GM19395 (cell line): ENCODE results near the gene PI4K2B.
"Not testable (repeated sequence)": the region's sequence is repeated elsewhere in the genome, so short reads cannot be mapped to it uniquely, and the experiment has no call there.

Experiments used
- ATAC-seq: cut with Tn5 transposase; IDR thresholded peaks from one replicate; pipeline ENCODE4 v1.9.1; 2021; ENCODE audit warnings: mild to moderate bottlenecking, moderate library complexity; ENCODE audit not compliant: unreplicated experiment

The PI4K2B gene

DNA sequence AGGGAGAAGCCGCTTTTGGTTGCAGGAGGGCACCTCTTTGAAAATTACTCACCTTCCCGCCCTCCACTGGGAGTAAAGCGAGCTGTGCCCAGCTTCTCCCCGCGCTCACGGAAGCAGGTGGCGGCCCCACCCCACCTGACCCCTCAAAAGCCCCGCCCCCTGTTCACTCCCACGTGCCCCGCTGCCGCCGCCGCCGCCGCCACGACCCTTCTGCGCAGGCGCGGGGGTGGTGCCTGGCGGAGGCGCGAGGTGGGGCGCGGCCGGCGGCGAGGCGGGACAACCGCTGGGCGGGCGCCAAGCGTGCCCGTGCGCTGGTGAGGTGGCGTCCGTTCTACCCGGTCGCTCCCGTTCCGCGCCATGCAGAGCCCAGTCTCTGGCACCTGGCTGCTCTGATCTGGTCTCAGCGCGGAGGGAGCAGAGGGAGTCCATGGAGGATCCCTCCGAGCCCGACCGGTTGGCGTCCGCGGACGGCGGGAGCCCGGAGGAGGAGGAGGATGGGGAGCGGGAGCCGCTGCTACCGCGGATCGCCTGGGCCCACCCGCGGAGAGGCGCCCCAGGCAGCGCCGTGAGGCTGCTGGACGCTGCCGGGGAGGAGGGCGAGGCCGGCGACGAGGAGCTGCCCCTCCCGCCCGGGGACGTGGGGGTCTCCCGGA is at the start of gene PI4K2B:
Gene PI4K2B (plus strand): TSS at position 297 of the 653 bp plus-strand sequence. CDS start 131 bp downstream, at position 428.
- peak; percentile 63 for ATAC-seq

DNA sequence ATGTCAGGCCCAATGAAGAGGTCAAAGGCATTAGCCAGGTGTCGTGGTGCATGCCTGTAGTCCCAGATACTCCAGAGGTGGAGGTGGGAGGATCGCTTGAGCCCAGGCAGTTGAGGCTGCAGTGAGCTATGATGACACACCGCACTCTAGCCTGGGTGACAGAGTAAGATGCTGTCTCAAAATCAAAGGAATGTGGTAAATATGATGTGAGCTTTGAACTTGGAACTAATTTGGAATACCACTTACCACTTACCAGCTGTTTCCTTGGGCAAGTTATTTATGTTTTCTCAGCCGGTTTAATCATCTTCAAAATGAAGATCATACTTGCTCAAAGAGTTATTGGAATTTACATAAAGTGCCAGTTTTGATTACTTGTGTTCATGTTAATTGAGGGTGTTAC is 49.8 kb upstream of the PI4K2B start:
- ATAC-seq, result no peak

DNA sequence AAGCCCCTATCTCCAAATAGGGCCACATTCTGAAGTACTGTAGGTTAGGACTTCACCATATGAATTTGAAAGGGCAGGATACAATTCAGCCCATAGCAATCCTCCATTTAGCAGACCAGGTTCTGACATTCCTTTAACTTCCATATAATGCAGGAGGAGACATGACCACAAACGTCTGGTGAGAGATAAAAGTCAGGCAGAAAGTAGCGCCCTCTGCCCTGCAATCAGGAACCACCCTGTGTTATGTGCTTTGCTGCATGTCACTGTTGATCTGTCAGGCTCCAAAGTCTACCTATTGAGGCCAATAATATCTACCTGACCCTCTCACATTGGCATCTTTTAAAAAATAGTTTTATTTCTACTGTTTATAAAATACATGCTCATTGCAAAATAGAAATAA is 43.4 kb upstream of the PI4K2B start:
- ATAC-seq, result no peak

DNA sequence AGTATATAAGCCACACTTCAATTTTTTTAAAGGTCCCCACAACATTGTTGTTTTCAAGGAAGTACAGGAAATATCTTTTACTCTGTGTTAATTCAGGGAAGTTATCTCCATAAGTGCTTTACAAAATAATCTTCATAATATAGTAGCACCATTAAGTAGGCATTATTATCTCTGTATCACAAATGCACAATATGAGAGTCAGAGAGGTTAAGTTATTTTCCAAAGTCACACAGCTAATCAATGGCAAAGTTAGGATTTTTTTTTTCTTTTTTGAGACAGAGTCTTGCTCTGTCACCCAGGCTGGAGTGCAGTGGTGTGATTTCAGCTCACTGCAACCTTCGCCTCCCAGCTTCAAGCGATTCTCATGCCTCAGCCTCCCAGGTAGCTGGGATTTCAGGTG is 35.1 kb upstream of the PI4K2B start:
- no peak for ATAC-seq

DNA sequence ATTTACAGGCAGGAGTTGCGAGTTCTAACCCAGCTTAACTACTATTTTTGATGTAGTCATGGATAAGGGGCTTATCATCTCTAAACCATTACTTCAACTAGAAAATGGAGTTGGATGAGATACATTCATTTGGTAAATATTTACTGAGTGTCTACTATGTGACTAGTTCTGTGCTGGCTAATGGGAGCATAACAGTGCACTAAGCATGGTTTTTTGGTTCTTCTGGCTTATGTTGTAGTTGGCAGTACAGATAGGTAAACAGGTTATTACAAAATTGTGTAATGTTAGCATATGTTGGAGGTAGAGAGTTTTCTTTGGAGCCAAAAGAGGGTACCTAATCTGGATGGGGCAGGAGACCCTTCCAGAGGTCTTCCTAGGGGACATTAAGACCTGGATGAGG is 25.8 kb upstream of the PI4K2B start:
- ATAC-seq, result no peak

DNA sequence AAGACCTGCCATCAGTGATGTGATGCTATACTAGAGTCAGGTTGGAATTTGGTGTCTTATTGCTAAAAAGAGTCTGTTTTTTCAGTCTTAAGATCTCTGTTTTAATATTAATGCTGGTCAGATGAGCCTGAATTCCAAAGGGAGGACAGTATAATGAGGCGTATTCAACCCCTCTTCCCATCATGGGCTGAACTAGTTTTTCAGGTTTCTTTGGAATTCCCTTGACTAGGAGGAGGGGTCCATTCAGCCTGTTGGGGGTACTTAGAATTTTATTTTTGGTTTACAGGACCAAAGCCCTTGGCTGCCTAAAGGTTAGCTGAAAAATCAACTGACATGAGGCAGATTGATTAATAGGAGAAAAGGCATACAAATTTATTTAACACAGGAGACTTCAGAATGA is 24.1 kb upstream of the PI4K2B start:
- no peak for ATAC-seq

DNA sequence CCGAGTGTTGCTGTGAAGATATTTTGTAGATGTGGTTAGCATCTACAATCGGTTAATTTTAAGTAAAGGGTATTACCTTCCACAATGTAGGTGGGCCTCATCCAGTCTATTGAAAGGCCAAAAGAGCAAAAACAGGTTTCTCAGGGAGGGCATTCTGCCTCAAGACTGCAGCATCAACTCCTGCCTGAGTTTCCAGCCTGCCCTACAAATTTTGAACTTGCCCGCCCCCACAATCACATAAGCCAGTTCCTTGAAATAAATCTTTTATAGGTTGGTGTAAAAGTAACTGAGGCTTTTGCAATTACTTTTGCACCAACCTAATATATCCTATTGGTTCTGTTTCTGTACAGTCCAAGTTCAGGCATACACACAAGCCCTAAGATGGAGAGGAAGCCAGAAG is 22.1 kb upstream of the PI4K2B start:
- ATAC-seq, result no peak

DNA sequence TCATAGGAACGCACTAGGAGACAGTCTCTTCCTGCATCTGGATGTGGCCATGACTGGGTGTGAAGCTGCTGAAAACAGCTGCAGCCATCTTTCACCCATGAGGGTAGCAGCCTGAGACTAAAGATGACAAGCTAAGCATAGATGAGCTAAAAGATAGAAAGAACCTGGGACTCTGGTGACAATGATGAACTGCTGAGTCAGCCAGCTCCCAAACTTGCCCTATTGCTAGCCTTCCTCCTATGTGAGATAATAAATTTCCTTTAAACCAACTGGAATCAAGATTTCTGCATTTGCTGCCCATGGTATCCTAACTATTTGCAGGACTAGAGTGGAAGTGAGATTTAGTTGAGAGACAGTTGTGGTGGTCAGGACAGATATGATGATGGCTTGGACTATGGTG is 21.0 kb upstream of the PI4K2B start:
- no peak for ATAC-seq

DNA sequence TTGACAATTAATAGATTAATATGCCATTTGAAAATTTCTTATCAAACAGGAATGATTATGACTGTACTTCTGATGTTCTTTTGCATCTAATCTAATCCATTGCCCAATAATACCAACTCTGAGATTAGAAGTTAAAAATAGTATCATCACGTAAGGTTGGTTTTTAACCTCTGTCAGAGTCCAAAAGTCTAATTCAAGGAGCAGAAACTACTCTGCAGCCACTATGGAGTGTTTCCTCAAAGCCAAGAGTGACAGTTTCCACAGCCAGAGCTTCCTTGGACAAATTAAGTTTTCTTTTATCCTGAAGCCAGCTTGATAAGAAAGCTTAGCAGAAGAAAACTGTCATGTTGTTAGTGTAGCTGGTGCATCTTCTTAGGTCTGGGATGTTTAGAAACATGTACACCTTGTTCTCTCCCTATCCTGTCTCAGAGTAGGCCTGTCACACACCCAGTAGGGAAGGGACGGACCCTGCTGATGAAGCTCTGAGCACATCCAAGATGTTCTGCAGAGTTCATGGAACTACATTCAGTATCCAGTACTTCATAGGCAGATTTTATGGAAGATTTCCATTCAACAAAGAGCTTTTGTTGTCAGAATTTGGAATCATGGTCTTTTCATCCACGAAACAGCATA is 20.4 kb upstream of the PI4K2B start:
- no peak for ATAC-seq

DNA sequence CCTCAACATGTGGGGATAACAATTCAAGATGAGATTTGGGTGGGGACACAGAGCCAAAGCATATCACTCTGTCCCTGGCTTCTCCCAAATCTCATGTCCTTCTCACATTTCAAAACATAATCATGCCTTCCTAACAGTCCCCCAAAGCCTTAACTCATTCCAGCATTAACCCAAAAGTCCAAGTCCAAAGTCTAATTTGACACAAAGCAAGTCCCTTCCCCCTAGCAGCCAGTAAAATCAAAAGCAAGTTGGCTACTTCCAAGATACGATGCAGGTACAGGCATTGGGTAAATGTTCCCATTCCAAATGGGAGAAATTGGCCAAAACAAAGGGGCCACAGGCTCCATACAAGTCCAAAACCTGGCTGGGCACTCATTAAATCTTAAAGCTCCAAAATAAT is 19.1 kb upstream of the PI4K2B start:
- not testable (repeated sequence) for ATAC-seq

DNA sequence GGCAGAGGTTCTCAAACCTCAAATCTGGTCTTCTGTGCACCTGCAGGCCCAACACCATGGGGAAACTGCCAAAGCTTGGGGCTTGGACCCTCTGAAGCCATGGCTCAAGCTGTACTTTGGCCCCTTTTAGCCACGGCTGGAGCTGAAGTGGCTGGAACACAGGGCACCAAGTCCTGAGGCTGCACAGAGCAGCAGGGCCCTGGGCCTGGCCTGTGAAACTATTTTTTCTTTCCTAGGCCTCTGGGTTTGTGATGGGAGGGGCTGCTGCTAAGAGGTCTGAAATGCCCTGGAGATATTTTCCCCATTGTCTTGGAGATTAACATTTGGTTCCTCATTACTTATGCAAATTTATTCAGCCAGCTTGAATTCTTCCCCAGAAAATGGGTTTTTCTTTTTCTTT is 18.3 kb upstream of the PI4K2B start:
- ATAC-seq, result no peak

DNA sequence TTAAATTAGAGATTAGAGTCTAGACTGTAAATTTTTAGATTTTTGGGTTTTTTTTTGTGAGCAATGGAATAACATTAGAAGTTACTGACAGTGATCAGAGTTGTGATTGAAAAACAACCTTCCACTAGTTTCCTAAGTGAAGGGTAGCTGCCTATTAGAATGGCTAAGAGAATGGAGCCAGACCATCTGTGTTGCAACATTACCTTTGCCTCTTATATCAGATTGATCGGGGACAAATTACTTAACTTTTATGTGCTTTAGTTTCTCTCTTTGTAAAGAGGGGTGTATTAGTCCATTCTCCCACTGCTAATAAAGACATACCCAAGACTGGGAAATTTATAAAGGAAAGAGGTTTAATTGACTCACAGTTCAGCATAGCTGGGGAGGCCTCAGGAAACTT is 12.5 kb upstream of the PI4K2B start:
- no peak for ATAC-seq

DNA sequence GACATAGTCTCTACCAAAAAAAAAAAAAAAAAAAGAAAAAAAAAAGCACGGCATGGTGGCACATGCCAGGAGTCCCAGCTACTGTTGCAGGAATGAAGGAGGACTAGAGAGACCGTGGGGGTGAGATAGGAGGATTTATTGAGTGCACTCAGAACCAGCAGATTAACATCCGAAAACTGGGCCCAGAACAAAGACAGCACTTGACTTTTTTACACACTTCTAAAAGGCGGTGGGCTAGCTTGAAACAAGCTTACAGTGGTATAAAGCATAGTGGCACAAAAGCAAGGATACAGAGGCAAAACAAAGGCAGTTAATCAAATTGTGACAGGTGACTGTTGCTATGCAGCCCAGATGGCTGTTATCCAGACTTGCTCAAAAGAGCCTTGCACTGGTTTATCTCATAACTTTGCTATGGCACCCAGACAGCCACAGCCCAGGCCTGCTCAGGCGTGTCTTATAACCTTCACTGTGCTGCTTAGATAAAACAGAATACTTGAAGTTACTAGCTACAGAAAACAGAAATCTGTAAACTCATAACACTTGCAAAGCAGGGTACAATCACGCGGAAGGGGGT is 9.9 kb upstream of the PI4K2B start:
- ATAC-seq, result no peak

DNA sequence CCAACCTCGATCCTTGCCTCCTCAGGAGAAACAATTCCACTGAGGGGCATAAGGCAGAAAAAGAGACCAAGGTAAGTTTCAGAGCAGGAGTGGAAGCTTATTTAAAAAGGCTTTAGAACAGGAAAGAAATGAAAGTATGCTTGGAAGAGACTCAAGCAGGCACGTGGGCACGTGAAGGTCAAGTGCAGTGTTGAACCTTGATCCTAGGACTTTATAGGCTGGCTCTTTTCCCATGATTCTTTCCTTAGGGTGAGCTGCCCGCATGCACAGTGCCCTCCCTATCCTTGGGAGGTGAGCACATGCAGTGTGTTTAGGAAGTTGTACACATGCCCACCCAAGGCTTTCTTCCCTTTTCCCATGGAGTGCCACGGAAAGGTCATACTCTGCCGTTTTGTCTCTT is 4.0 kb upstream of the PI4K2B start:
- no peak for ATAC-seq

DNA sequence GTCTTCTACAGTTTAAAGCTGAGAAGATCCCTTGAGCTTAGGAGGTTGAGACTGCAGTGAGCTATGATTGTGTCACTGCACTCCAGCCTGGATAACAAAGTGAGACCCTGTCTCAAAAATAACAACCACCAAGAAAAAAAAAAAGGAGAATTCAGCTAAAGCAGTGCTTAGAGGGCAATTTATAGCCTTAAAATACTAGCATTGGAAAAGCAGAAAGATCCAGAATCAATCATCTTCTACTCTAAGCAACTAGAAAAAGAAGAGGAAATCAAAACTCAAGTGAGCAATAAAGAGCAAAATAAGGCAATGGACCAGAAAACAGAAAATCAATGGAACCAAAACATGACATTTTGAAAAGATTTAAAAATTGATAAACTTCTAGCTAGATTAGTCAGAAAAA is 639 bp upstream of the PI4K2B start:
- no peak for ATAC-seq

DNA sequence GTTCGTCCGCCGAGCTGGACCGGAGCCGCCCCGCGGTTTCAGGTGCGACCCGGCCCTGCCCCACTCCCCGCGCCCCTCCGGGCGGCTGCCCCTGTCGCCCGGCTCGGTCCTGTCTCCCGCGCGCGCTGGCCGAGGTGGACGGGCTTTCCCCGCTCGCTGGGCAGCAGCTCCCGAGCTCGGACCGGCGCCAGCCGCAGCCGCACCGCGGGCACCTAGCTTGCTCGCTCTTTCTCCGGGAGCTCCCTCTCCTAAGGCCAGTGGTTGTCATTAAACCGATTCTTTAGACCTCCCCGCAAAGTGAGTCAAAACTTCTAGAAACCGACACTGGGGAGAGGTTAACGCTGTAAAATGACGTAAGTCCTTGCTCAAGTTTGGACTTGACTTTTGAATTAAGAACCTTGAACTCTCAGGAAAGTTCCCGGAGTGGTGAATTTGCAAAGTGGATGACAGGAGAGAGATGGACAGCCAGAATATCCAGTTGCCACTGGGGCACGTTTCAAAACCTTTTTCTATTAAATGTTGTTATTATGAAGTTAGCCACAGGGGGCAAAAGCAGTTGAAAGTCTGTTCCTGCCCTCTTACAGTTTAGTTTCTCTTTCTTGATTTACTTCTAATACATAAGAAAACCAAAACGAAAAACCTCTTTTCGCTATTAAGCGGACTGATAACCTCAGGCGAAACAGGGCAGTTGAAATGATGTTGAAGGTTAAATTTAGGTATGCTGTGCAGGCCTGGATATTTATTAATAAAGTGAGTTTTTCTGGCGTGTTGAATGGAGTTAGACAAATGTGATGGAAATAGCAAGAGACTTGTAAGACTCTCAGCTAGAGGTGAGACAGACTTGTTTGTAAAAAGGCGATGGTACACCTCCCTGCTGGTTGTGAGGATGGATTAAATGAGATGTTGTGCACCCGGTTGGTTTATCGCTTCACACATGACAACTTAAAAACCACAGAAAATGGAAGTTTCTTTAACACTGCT is 847 bp downstream of the PI4K2B start:
- ATAC-seq, result peak; percentile 71

DNA sequence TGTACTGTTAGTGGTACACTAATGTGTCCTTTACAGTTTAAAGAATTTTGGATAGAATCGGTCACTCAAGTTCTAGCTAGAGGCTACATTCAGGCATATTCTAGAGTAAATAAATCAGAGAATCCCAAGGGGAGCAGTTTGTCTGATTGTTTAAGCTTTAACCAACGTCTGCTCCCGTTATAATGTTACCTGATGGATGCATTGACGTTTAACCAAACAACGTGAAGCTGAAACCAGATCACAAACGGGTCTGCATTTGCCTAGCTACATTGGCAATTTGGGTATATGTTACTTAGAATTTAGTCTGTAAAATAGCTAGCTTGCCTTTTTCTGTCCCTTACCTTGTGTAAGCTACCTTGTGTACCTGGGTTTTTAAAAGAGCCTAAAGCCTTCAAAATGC is 1.6 kb downstream of the PI4K2B start:
- no peak for ATAC-seq

DNA sequence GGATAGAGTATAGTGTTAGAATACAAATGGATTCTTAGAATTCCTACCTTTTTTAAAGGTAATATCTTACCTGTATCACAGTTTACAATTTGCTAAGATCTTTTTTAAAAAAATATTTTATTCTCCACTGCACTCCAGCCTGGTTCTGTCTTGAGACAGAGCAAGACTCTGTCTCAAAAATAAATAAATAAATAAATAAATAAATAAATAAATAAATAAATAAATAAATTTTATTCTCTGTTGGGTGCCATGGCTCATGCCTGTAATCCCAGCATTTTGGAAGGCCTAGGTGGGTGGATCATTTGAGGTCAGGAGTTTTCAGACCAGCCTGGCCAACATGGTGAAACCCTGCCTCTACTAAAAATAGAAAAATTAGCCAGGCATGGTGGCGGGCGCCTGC is 2.2 kb downstream of the PI4K2B start:
- ATAC-seq, result not testable (repeated sequence)

DNA sequence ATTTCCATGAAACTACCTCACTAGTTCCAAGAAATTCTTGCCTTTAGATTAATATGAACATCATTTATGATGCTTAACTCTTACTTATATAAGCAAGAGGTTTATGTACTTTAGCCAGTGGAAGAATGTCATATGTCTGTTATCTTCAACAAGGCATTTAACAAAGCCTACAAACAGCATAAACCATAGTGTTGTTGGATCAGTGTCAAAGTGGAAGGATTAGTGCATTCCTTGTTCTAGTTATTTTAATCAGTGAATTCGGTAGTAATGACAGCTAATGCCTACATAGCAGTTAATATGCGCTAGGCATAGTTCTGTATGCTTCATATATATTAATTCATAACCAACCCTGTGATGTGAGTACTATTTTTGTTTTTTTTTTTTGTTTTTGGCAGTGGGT is 3.1 kb downstream of the PI4K2B start:
- ATAC-seq, result no peak

DNA sequence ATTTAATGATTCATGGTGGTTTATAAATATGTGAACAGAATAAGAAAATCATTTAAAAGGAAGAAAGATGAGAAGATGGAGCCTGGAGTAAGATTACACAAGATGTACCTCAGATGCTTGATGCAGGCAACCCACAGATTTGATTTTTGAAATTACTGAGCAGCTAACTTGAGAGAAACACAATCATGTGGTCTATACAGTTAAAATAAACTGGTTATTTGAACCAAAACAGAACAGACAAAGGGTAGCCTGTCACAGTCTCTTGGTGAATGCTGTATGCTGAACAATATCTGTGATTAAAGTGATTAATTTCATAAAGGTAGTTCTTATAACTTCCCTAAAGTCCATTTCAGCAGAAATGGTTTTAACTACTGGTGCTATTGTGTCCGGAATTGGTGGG is 4.2 kb downstream of the PI4K2B start:
- no peak for ATAC-seq

DNA sequence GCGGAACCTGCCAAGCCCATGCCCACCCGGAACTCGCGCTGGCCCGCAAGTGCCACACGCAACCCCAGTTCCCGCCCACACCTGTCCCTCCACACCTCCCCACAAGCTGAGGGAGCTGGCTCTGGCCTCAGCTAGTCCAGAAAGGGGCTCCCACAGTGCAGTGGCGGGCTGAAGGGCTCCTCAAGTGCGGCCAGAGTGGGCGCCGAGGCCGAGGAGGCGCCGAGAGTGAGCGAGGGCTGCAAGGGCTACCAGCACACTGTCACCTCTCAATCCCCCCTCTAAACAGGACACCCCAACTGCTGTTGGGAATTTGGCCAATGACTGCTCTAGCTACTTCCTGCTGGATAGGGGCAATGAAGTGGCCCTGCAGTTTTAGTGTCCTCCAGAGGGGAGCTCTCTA is 5.7 kb downstream of the PI4K2B start:
- ATAC-seq, result not testable (repeated sequence)
